ENCODE data around the gene SERTAD1.
"Not testable (repeated sequence)": the region's sequence is repeated elsewhere in the genome, so short reads cannot be mapped to it uniquely, and the experiment has no call there.

The SERTAD1 gene

GRCh38 chr19:40431698-40432097, 5.9 kb upstream of the SERTAD1 start:
- DNase-seq (ENCODE audit: low read depth): no peak
- no peak overlapping the region for H3K4me3 ChIP-seq (ENCODE audit: low read depth, low read length)
- TF ChIP-seq, protein P1, sequence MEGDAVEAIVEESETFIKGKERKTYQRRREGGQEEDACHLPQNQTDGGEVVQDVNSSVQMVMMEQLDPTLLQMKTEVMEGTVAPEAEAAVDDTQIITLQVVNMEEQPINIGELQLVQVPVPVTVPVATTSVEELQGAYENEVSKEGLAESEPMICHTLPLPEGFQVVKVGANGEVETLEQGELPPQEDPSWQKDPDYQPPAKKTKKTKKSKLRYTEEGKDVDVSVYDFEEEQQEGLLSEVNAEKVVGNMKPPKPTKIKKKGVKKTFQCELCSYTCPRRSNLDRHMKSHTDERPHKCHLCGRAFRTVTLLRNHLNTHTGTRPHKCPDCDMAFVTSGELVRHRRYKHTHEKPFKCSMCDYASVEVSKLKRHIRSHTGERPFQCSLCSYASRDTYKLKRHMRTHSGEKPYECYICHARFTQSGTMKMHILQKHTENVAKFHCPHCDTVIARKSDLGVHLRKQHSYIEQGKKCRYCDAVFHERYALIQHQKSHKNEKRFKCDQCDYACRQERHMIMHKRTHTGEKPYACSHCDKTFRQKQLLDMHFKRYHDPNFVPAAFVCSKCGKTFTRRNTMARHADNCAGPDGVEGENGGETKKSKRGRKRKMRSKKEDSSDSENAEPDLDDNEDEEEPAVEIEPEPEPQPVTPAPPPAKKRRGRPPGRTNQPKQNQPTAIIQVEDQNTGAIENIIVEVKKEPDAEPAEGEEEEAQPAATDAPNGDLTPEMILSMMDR (IDR thresholded peaks at IDR 0.05; ENCODE audit: insufficient read depth, low read depth, low read length, missing control alignments): no peak

- H3K4me3 ChIP-seq (ENCODE audit: low read depth, low read length); DNase-seq (ENCODE audit: low read depth): not testable (repeated sequence)
These were observed 4.5 kb upstream of the SERTAD1 start for GRCh38 chr19:40430242-40430641.

DNA sequence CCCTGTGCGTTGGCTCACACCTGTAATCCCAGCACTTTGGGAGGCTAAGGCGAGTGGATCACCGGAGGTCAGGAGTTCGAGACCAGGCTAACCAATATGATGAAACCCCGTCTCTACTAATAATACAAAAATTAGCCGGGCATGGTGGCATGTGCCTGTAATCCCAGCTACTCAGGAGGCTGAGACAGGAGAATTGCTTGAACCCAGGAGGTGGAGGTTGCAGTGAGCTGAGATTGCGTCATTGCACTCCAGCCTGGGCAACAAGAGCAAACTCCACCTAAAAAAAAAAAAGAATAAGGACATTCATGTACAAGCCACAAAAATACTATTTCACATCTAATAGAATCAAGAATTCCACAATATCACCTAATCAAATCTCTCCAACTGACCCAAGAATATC, 2.4 kb upstream of the SERTAD1 start:
- H3K4me3 ChIP-seq (ENCODE audit: low read depth, low read length); DNase-seq (ENCODE audit: low read depth): not testable (repeated sequence)

DNA sequence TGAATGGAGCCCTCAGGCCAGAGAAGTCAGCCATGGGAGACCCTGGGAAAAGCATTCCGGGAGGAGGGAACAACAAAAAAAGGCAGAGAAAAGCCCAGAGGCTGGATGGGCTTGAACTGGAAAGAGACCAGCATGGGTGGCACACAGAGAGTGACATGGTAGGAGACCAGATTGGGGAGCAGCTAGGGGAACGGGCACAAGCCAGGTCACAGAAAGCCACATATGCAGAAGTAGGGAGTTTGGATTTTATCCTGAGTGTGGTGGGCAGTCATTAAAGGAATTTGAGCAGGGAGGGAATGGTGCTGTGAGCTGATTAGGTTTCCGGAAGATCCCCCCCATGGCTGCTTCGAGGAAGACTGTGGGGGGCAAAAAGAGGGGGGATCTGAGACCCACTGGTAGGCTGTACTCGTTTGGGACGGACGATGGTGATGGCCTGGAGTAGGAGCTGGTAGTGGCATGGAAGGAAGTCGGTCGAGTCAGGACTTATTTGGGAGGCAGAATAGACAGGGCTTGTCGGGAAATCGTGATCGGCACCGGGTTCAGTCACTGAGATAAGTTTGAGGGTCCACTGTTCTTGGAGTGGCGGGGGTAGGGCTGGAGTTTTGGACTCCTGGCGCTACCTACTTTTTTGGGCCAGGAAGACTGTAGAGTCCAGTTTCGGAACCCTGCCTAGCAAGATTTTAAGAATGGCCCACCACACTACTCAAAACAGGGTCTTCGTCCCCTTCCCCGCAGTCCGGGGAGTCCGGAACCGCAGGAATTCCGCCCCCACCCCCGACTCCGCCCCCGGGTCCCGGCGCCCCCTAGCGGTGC, 949 bp downstream of the SERTAD1 start:
- H3K4me3 ChIP-seq (ENCODE audit: low read depth, low read length): peak overlapping the region; percentile 80
- DNase-seq (ENCODE audit: low read depth): peak; percentile 24
- TF ChIP-seq, protein P1 (IDR thresholded peaks at IDR 0.05; ENCODE audit: insufficient read depth, low read depth, low read length, missing control alignments): no peak

GRCh38 chr19:40423938-40424337, 1.9 kb downstream of the SERTAD1 start:
- peak overlapping the region; percentile 80 for H3K4me3 ChIP-seq (ENCODE audit: low read depth, low read length)
- TF ChIP-seq, protein P1 (IDR thresholded peaks at IDR 0.05; ENCODE audit: insufficient read depth, low read depth, low read length, missing control alignments): no peak
- no peak for DNase-seq (ENCODE audit: low read depth)

DNA sequence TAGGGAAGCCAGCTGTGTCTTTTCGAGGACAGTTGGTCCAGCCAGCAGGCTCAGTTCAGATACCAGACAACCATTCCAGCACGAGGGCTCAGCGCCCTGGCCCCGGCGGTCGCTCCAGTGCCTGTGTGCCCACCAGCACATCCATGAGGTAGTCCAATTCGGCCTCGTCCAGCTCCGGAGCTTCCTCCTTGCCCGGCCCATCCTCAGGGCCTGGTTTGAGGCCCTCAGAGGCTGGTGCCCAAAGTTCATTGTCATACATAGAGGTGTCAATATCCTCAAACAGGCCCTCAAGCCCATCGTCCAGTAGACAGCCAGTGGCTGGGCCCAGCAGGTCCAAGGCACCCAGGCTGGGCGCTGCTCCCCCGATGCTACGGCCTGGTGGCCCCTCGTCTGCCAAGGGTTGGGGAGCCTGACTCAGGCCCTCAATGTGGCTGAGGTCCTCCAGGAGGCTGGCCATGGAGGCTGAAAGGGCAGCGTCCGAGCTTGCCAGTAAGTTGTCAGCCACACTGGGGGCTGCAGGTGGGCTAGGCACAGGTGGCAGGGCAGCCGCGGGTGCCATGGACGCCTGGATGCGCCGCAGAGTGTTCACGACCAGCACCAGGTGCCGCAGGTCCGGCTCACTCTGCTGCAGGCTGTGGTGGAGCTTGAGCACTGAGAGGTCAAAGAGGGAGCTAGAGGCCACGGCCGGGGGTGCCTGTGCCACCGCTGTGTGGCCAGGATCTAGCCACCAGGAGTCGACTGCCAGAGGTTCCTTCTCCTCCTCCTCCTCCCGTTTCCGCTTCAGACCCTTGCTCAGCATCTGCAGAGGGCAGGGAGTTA, 2.8 kb downstream of the SERTAD1 start:
- no peak overlapping the region for H3K4me3 ChIP-seq (ENCODE audit: low read depth, low read length)
- no peak for DNase-seq (ENCODE audit: low read depth)
- TF ChIP-seq, protein P1 (IDR thresholded peaks at IDR 0.05; ENCODE audit: insufficient read depth, low read depth, low read length, missing control alignments): no peak

DNA sequence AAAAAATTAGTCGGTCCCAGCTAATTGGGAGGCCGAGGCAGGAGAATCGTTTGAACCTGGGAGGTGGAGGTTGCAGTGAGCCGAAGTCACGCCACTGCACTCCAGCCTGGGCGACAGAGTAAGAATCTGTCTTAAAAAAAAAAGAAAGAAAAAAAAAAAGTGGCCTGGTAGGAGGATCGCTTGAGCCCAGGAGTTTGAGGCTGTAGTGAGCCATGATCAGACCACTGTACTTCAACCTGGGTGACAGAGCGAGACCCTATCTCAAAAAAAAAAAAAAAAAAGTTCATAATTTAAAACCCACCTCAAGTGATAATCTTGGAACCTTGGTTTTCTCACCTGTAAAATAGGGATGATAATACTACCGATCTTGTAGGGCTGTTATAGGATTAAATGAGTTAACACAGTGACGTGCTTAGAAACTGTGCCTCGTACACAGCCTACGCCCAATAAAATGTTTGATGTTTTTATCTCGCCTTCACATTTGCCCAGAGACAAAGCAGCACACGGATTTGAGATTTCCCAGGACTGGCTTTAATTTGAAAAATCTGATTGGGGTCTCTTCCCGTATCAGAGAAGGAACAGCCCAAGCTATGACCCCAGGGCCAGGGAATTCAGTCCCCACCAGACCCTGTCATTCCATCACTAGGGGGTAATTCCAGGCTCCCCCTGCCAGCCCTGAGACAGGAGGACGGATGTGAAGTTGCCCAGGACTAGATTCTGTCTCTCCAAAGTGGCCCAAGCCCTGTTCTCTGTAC, 3.6 kb downstream of the SERTAD1 start:
- DNase-seq (ENCODE audit: low read depth): no peak
- no peak overlapping the region for H3K4me3 ChIP-seq (ENCODE audit: low read depth, low read length)

More for the DNA sequence above, 3.6 kb downstream of the SERTAD1 start:
- TF ChIP-seq, protein P1 (IDR thresholded peaks at IDR 0.05; ENCODE audit: insufficient read depth, low read depth, low read length, missing control alignments): no peak

All from GM12865 (cell line).